ENCODE results near the gene SEPTIN1.

GRCh38 chr16:30376461-30376902, 5.9 kb downstream of the SEPTIN1 start:
- TF ChIP-seq POLR2A (IDR thresholded peaks at IDR 0.05; ENCODE audit: low read length) = no peak
- TF ChIP-seq GATA1 (IDR thresholded peaks at IDR 0.05; ENCODE audit: low read depth, low read length) = no peak

All from erythroblast (primary cell).